HepG2 (cell line): ENCODE results near the gene WDCP. TPM values are rescaled to one million over a fixed set of nuclear protein-coding genes. Genes with fewer than 3 reads are reported as not detected.
A peak's percentile ranks its signal among the peaks of the same experiment; 100 is the strongest.

ENCODE experiments used
- CBX2 ChIP-seq, 2 experiments: fragments of 200-600 bp in 1 of 2; sonication (generic); formaldehyde crosslinking in 1 of 2; IDR thresholded peaks; 2 replicates each; pipeline versions ENCODE4 v1.7.0 to v1.8.1; 2018 to 2022; ENCODE audit warnings: low read depth in 2 of 2, low read length in 1 of 2, mild to moderate bottlenecking in 1 of 2, missing genetic modification reagents in 1 of 2
- DPF2 ChIP-seq: sonication (generic); formaldehyde crosslinking; IDR thresholded peaks from 2 replicates; pipeline ENCODE4 v1.4.0; 2020; ENCODE audit warnings: mild to moderate bottlenecking, low read depth, missing genetic modification reagents, borderline replicate concordance
- ETV6 ChIP-seq: sonication (generic); formaldehyde crosslinking; conservative IDR thresholded peaks from 2 replicates; pipeline ENCODE4 v1.4.0; 2020; ENCODE audit warnings: missing genetic modification reagents
- KAT8 ChIP-seq: IDR thresholded peaks from 2 replicates; pipeline ENCODE4 v1.6.1; 2016; ENCODE audit warnings: missing genetic modification reagents, missing compliant biosample characterization
- MBD4 ChIP-seq: IDR thresholded peaks from 2 replicates; pipeline ENCODE4 v1.6.1; 2012; ENCODE audit warnings: low read length, inconsistent platforms, borderline replicate concordance
- MXD4 ChIP-seq: IDR thresholded peaks from 2 replicates; pipeline ENCODE4 v1.6.1; 2016; ENCODE audit warnings: mild to moderate bottlenecking, missing biosample characterization, missing genetic modification reagents
- MYNN ChIP-seq: sonication (generic); formaldehyde crosslinking; IDR thresholded peaks from 2 replicates; pipeline ENCODE4 v1.4.0; 2020; ENCODE audit warnings: mild to moderate bottlenecking, low read depth, missing genetic modification reagents
- NFE2 ChIP-seq: sonication (generic); formaldehyde crosslinking; IDR thresholded peaks from 2 replicates; pipeline ENCODE4 v1.4.0; 2020; ENCODE audit warnings: missing genetic modification reagents
- RXRB ChIP-seq: IDR thresholded peaks from 2 replicates; pipeline ENCODE4 v1.6.1; 2016; ENCODE audit warnings: borderline replicate concordance, missing genetic modification reagents, missing compliant biosample characterization
- TCF7L2 ChIP-seq: IDR thresholded peaks from 2 replicates; pipeline ENCODE4 v1.6.1; 2011; ENCODE audit warnings: mild to moderate bottlenecking, low read depth, low read length, moderate library complexity
- ZFP36L1 ChIP-seq: sonication (generic); formaldehyde crosslinking; IDR thresholded peaks from 2 replicates; pipeline ENCODE4 v1.8.0; 2022; ENCODE audit warnings: mild to moderate bottlenecking, missing genetic modification reagents, moderate library complexity
- ZNF598 ChIP-seq: sonication (generic); formaldehyde crosslinking; IDR thresholded peaks from 2 replicates; pipeline ENCODE4 v1.5.1; 2020; ENCODE audit warnings: mild to moderate bottlenecking, missing genetic modification reagents, borderline replicate concordance
- ZNF616 ChIP-seq: sonication (generic); formaldehyde crosslinking; IDR thresholded peaks from 2 replicates; pipeline ENCODE4 v1.5.0; 2020; ENCODE audit warnings: low read depth, mild to moderate bottlenecking, missing genetic modification reagents
- polyA plus RNA-seq, 8 experiments: library from polyadenylated mRNA; depleted of rRNA in 3 of 8; stranded (reverse) in 7 of 8; unstranded in 1 of 8; fragments of >200 nt; fragmentation: Illumina TruSeq in 4 of 8; extraction: Trizol in 4 of 8; gene quantifications; 2 replicates each; pipeline versions ENCODE4 v1.2.1 to v1.2.3, GENCODE V29; 2011 to 2016; ENCODE audit warnings: low read depth in 4 of 8, missing spikeins in 1 of 8, mixed read lengths in 1 of 8; ENCODE audit not compliant: insufficient read depth in 1 of 8
- total RNA-seq, 5 experiments: library from RNA; depleted of rRNA; stranded (reverse); fragments of >200 nt; fragmentation: Illumina TruSeq; extraction: Trizol; gene quantifications; 2 replicates each; pipeline ENCODE4 v1.2.3, GENCODE V29; 2016; ENCODE audit warnings: low read depth in 1 of 5
- TF ChIP-seq, protein P1 (sequence below): sonication (generic); formaldehyde crosslinking; IDR thresholded peaks from 2 replicates; pipeline ENCODE4 v1.4.0; 2020; ENCODE audit warnings: missing genetic modification reagents
- TF ChIP-seq, protein P2 (sequence below): sonication (generic); formaldehyde crosslinking; IDR thresholded peaks from 2 replicates; pipeline ENCODE4 v1.8.0; 2022; ENCODE audit warnings: missing genetic modification reagents, mild to moderate bottlenecking, inconsistent platforms, borderline replicate concordance
- TF ChIP-seq, protein P3 (sequence below): fragments of 450-650 bp; IDR thresholded peaks from 2 replicates; pipeline ENCODE4 v1.6.1; 2016
- TF ChIP-seq, protein P4 (sequence below): sonication (generic); formaldehyde crosslinking; IDR thresholded peaks from 2 replicates; pipeline ENCODE4 v1.8.1; 2023; ENCODE audit warnings: mild to moderate bottlenecking, moderate library complexity, missing genetic modification reagents
- TF ChIP-seq, protein P5 (sequence below): sonication (generic); formaldehyde crosslinking; IDR thresholded peaks from 2 replicates; pipeline ENCODE4 v1.4.0; 2020; ENCODE audit warnings: missing genetic modification reagents

The WDCP gene
- total and polyA plus RNA-seq, 2 of the 13 experiments (the other 11 are each of a cell fraction or from before 2014, with no cell fraction given), result 17.4 to 22.6 TPM

DNA sequence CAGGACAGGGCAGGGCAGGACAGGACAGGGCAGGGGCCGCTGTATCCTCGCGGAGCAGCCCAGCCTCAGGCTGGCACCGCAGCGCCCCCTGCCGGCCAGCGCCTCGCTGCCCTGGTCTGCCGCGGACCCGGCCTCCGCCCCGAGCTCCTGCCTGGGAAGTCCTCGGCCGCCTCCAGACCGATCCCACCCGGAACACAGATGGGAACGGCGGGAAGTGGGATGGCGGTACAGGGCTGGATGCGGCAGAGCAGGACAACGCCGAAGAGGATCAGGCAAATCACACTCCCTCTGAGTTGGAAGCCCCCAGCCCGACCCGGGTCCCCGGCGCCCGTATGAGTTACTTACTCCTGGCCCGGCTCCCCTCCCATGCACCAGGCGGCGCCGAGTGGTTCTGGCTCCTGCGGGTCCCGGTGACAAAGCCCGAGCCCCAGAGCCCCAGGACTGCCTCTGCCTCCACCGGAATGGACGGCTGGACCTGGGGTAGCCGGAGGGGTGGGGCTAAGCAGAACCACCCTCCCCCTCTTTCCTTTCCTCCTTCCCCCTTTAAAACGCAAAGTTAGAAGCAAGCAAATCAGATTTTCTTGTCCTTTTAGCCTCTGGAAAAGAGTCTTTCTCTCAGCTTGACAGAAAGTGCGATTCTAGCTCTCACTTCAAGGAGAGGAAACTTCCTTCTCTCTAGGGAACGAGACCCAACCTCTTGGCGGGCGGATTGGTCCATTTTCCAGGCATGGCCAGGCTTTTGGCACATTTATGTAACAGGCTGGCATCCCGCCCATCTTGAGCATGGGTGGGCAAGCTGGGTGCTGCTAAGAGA, 37.4 kb upstream of the WDCP start, which contains the start of gene TP53I3 (continued):
- TF ChIP-seq, protein P1, sequence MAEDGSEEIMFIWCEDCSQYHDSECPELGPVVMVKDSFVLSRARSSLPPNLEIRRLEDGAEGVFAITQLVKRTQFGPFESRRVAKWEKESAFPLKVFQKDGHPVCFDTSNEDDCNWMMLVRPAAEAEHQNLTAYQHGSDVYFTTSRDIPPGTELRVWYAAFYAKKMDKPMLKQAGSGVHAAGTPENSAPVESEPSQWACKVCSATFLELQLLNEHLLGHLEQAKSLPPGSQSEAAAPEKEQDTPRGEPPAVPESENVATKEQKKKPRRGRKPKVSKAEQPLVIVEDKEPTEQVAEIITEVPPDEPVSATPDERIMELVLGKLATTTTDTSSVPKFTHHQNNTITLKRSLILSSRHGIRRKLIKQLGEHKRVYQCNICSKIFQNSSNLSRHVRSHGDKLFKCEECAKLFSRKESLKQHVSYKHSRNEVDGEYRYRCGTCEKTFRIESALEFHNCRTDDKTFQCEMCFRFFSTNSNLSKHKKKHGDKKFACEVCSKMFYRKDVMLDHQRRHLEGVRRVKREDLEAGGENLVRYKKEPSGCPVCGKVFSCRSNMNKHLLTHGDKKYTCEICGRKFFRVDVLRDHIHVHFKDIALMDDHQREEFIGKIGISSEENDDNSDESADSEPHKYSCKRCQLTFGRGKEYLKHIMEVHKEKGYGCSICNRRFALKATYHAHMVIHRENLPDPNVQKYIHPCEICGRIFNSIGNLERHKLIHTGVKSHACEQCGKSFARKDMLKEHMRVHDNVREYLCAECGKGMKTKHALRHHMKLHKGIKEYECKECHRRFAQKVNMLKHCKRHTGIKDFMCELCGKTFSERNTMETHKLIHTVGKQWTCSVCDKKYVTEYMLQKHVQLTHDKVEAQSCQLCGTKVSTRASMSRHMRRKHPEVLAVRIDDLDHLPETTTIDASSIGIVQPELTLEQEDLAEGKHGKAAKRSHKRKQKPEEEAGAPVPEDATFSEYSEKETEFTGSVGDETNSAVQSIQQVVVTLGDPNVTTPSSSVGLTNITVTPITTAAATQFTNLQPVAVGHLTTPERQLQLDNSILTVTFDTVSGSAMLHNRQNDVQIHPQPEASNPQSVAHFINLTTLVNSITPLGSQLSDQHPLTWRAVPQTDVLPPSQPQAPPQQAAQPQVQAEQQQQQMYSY (CRISPR knock-in tag), result peak; percentile 34; the same call in 1 of the 2 replicates
- TF ChIP-seq, protein P2, sequence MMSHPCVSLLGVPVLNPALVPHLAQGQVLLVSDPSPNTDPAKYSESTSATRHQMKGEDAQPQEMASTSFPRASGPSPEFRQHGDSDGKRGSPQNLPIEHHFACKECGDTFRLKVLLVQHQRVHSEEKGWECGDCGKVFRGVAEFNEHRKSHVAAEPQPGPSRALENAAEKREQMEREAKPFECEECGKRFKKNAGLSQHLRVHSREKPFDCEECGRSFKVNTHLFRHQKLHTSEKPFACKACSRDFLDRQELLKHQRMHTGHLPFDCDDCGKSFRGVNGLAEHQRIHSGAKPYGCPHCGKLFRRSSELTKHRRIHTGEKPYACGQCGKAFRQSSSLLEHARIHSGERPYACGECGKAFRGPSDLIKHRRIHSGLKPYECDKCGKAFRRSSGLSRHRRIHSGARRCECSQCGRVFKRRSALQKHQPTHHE (CRISPR knock-in tag), result no peak
- TF ChIP-seq CBX2 (IDR thresholded peaks at IDR 0.05; ENCODE audit: low read depth, low read length) (no peak), CBX2 (CRISPR knock-in tag; IDR thresholded peaks at IDR 0.05; ENCODE audit: low read depth) (no peak), ZNF616 (CRISPR knock-in tag) (no peak; the same call in 1 of the 2 replicates), NFE2 (CRISPR knock-in tag) (no peak), MXD4 (peak; percentile 3; the same call in 1 of the 2 replicates), DPF2 (CRISPR knock-in tag) (no peak; the same call in 1 of the 2 replicates), ETV6 (CRISPR knock-in tag) (no peak), MYNN (CRISPR knock-in tag) (no peak), ZNF598 (peak; percentile 45; the same call in 1 of the 2 replicates), MBD4 (no peak), TCF7L2 (no peak), ZFP36L1 (peak; percentile 60; the same call in 1 of the 2 replicates), KAT8 (CRISPR knock-in tag) (peak; percentile 64; the same call in 1 of the 2 replicates), RXRB (CRISPR knock-in tag) (peak; percentile 64)
- TF ChIP-seq, protein P3, sequence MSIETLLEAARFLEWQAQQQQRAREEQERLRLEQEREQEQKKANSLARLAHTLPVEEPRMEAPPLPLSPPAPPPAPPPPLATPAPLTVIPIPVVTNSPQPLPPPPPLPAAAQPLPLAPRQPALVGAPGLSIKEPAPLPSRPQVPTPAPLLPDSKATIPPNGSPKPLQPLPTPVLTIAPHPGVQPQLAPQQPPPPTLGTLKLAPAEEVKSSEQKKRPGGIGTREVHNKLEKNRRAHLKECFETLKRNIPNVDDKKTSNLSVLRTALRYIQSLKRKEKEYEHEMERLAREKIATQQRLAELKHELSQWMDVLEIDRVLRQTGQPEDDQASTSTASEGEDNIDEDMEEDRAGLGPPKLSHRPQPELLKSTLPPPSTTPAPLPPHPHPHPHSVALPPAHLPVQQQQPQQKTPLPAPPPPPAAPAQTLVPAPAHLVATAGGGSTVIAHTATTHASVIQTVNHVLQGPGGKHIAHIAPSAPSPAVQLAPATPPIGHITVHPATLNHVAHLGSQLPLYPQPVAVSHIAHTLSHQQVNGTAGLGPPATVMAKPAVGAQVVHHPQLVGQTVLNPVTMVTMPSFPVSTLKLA, result no peak
- TF ChIP-seq, protein P4, sequence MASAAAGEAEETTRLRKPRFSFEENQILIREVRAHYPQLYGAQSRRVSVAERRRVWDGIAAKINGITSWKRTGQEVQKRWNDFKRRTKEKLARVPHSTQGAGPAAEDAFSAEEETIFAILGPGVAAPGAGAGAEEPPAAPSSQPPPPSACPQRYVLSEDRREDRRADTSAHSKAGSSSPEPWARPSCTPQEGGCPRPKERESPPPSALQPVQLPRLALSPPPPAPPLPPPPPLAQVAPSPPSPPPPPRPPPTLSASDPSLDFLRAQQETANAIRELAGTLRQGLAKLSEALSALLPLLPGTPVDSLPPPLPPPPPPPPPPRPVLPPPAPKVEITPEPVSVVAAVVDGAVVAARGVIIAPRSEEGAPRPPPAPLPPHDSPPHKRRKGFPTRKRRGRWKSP (CRISPR knock-in tag), result 0 out of 2 replicates have a peak, but pooled peaks have one; percentile 58
- TF ChIP-seq, protein P5, sequence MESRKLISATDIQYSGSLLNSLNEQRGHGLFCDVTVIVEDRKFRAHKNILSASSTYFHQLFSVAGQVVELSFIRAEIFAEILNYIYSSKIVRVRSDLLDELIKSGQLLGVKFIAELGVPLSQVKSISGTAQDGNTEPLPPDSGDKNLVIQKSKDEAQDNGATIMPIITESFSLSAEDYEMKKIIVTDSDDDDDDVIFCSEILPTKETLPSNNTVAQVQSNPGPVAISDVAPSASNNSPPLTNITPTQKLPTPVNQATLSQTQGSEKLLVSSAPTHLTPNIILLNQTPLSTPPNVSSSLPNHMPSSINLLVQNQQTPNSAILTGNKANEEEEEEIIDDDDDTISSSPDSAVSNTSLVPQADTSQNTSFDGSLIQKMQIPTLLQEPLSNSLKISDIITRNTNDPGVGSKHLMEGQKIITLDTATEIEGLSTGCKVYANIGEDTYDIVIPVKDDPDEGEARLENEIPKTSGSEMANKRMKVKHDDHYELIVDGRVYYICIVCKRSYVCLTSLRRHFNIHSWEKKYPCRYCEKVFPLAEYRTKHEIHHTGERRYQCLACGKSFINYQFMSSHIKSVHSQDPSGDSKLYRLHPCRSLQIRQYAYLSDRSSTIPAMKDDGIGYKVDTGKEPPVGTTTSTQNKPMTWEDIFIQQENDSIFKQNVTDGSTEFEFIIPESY (CRISPR knock-in tag), result peak; percentile 66; the same call in 1 of the 2 replicates
